ENCODE results near the gene SNX27.
"Not testable (repeated sequence)": the region's sequence is repeated elsewhere in the genome, so short reads cannot be mapped to it uniquely, and the experiment has no call there.

The SNX27 gene

GRCh38 chr1:151729157-151729965 is 117.5 kb downstream of the SNX27 start:
- TF ChIP-seq CTCF (IDR thresholded peaks at IDR 0.05; ENCODE audit: insufficient read depth, missing control alignments): no peak
- FAIRE-seq (no peak), DNase-seq (ENCODE audit: insufficient read length, low spot score) (no peak)

DNA sequence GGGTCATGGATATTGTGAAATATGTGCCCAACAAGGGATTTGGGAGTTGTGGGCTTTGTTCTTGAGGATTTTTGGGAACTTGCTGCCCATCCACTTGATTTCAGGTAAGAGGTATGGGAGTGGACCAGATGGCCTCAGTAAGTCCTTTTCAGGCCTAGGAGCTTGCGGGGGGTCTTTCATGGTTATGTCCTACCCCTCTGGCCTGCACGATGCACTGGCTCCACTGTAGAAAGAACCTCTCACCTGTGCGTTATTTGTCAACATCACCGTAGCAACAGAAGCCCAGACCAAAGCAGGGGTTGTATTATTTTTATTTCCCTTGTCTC is 118.1 kb downstream of the SNX27 start:
- no peak for TF ChIP-seq CTCF (IDR thresholded peaks at IDR 0.05; ENCODE audit: insufficient read depth, missing control alignments)
- DNase-seq (ENCODE audit: insufficient read length, low spot score) (no peak), FAIRE-seq (no peak)

DNA sequence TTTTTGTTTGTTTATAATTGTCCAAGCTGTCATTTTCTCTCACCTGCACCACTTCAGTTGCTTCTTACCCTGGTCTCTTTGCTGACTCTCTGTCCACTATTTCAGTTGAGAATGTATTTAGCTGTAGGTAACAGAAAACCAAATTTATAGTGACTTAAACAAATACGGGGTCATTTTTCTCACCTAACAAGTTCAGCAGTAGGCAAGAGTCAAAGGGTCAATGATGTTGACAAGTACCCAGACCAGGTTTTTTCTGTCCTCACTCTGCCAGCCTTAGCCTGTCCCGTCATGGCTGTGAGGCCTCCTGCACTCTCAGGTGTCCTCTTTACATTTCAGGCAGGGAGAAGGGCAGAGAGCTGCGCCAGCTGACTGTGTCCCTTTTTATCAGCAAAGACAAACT is 121.3 kb downstream of the SNX27 start:
- no peak for TF ChIP-seq CTCF (IDR thresholded peaks at IDR 0.05; ENCODE audit: insufficient read depth, missing control alignments)
- DNase-seq (ENCODE audit: insufficient read length, low spot score): no peak
- no peak for FAIRE-seq

- DNase-seq (ENCODE audit: insufficient read length, low spot score); FAIRE-seq: not testable (repeated sequence)
Observed at GRCh38 chr1:151733995-151734394, 122.1 kb downstream of the SNX27 start.

DNA sequence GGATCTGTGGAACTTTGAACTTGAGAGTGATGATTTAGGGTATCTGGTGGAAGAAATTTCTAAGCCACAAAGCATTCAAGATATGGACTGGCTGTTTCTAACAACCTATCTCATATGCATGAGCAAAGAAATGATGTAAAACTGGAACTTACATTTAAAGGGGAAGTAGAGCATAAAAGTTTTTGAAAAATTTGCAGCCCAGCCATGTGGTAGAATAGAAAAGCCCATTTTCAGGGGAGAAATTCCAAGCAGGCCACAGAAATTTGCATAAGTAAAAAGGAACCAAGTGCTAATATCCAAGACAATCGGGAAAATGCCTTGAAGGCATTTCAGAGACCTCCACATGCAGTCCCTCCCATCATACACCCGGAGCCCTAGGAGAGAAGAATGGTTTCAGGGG is 125.2 kb downstream of the SNX27 start:
- DNase-seq (ENCODE audit: insufficient read length, low spot score): no peak
- no peak for FAIRE-seq
- TF ChIP-seq CTCF (IDR thresholded peaks at IDR 0.05; ENCODE audit: insufficient read depth, missing control alignments): no peak

GRCh38 chr1:151737479-151737878 is 125.6 kb downstream of the SNX27 start:
- DNase-seq (ENCODE audit: insufficient read length, low spot score) (no peak), FAIRE-seq (no peak)
- TF ChIP-seq CTCF (IDR thresholded peaks at IDR 0.05; ENCODE audit: insufficient read depth, missing control alignments): no peak

DNA sequence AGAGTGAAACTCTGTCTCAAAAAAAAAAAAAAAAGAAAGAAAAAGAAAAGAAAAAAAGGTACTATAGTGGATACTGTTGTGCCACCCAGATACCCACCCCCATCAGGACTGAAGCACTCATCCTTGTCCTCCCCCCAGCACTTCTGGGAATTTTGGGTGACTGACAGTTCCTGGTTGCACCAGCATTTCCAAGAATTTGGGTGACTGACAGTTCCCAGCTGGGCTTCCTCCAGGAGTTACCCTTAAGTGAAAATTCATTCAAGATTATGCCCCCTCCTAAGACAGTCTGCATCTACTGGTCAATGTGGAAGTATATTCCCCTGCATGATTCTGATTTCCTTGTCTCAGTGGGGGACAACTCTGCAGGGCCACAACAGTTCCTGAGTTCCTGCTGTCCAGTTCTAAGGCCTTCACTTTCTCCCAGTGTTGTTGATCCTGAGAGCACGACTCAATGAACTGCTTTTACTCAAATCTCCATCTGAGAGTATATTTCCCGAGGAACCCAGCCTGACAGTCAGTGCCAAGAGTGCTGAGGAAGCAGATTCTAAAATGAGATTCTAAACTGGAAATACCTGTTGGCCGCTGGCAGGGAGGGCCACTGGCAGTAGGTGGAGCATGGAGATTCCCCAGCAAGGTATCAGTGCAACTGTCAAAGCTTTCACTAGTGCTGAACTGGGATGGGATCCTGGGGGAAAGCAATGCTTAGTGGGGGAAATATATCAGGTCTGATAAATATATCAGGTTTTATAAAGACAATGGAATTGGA is 127.9 kb downstream of the SNX27 start:
- no peak for FAIRE-seq
- no peak for DNase-seq (ENCODE audit: insufficient read length, low spot score)
- TF ChIP-seq CTCF (IDR thresholded peaks at IDR 0.05; ENCODE audit: insufficient read depth, missing control alignments): no peak
